Vagina (tissue), 2 donors: ENCODE results near the gene NRBF2. TPM values are rescaled to one million over a fixed set of nuclear protein-coding genes. Genes with fewer than 3 reads are reported as not detected.

Experiments used
- DNase-seq, 2 donors: peaks; one replicate each; pipeline ENCODE4 v3.0.0-alpha.2; 2017; ENCODE audit errors: extremely low spot score in 2 of 2
- H3K27ac ChIP-seq: fragments of 200-600 bp; sonication (generic); one replicate; pipeline ENCODE4 v1.5.1; 2019
- H3K27me3 ChIP-seq: fragments of 200-600 bp; sonication (generic); one replicate; pipeline ENCODE4 v1.5.1; 2019
- H3K36me3 ChIP-seq, 2 donors: fragments of 200-600 bp; sonication (generic); one replicate each; pipeline ENCODE4 v1.5.1; 2017 to 2019
- H3K4me1 ChIP-seq: fragments of 200-600 bp; sonication (generic); one replicate; pipeline ENCODE4 v1.5.1; 2019
- H3K4me3 ChIP-seq, 2 donors: fragments of 200-600 bp; sonication (generic); 1 replicate in 1 of 2; 2 replicates in 1 of 2; pipeline ENCODE4 v1.5.1; 2016 to 2019
- H3K9me3 ChIP-seq: fragments of 200-600 bp; sonication (generic); one replicate; pipeline ENCODE4 v1.5.1; 2019
- CTCF ChIP-seq, 3 experiments: fragments of 450-650 bp in 2 of 3; fragments of 200-600 bp in 1 of 3; sonication (generic) in 1 of 3; IDR thresholded peaks; one replicate each; pipeline ENCODE4 v1.5.1; 2017 to 2019; ENCODE audit warnings: antibody characterized with exemption in 3 of 3, mild to moderate bottlenecking in 2 of 3, moderate library complexity in 2 of 3
- POLR2A ChIP-seq, 2 donors: fragments of 450-650 bp; IDR thresholded peaks; one replicate each; pipeline ENCODE4 v1.6.1; 2017; ENCODE audit warnings: antibody characterized with exemption in 2 of 2, mild to moderate bottlenecking in 2 of 2, moderate library complexity in 2 of 2
- POLR2AphosphoS5 ChIP-seq, 2 donors: sonication (generic); formaldehyde crosslinking; IDR thresholded peaks; one replicate each; pipeline ENCODE4 v1.9.0; 2017; ENCODE audit warnings: antibody characterized with exemption in 2 of 2, mild to moderate bottlenecking in 2 of 2, low read depth in 1 of 2; ENCODE audit not compliant: insufficient read depth in 1 of 2
- intact Hi-C: fragments of 100-400 bp; cut with DNase I; formaldehyde crosslinking; loops from one replicate; pipeline ENCODE4 v1.15.1; 2023
- total RNA-seq: library from RNA; depleted of rRNA; stranded (reverse); fragments of >200 nt; gene quantifications from one replicate; pipeline ENCODE4 v1.2.3, GENCODE V29; 2016

NRBF2 gene
- total RNA-seq, 1 donor from 2014 or later: 16.5 TPM

GRCh38 chr10:63192826-63193225 is 59.7 kb downstream of the NRBF2 start:
- Histone ChIP-seq H3K4me1 (no peaks in the 10 kb centered on the region), H3K27ac (no peak overlapping the region), H3K9me3 (no peaks in the 10 kb centered on the region), H3K36me3 (peaks cover 0 to 46% of the 10 kb centered on the region in 2 donors), H3K27me3 (no peaks in the 10 kb centered on the region), H3K4me3 (no peak overlapping the region)
- no peak for TF ChIP-seq CTCF (IDR thresholded peaks at IDR 0.05)
- no peak for TF ChIP-seq POLR2A (IDR thresholded peaks at IDR 0.05)
- no peak for TF ChIP-seq POLR2AphosphoS5 (IDR thresholded peaks at IDR 0.05; ENCODE audit: insufficient read depth in 1 of 2, low read depth in 1 of 2)
- DNase-seq: no peak
- intact Hi-C loops: no loop called here

- peaks cover 0 to 34% of the 10 kb centered on the region in 2 donors for H3K36me3 ChIP-seq
- no peak overlapping the region for H3K4me3 ChIP-seq
- no peaks in the 10 kb centered on the region for H3K4me1 ChIP-seq
- intact Hi-C loops: no loop called here
- no peaks in the 10 kb centered on the region for H3K9me3 ChIP-seq
- no peak for DNase-seq
- TF ChIP-seq POLR2AphosphoS5 (IDR thresholded peaks at IDR 0.05; ENCODE audit: insufficient read depth in 1 of 2, low read depth in 1 of 2): no peak
- no peak for TF ChIP-seq POLR2A (IDR thresholded peaks at IDR 0.05)
- TF ChIP-seq CTCF (IDR thresholded peaks at IDR 0.05): no peak
- H3K27me3 ChIP-seq: no peaks in the 10 kb centered on the region
- H3K27ac ChIP-seq: no peak overlapping the region
These were observed 64.4 kb downstream of the NRBF2 start for GRCh38 chr10:63197344-63198092.

GRCh38 chr10:63199716-63200115 is 66.6 kb downstream of the NRBF2 start:
- Histone ChIP-seq H3K36me3 (peaks cover 0 to 19% of the 10 kb centered on the region in 2 donors), H3K27me3 (no peaks in the 10 kb centered on the region), H3K4me1 (peaks cover 4% of the 10 kb centered on the region), H3K27ac (no peak overlapping the region), H3K9me3 (no peaks in the 10 kb centered on the region), H3K4me3 (no peak overlapping the region)
- no peak for TF ChIP-seq POLR2AphosphoS5 (IDR thresholded peaks at IDR 0.05; ENCODE audit: insufficient read depth in 1 of 2, low read depth in 1 of 2)
- TF ChIP-seq CTCF (IDR thresholded peaks at IDR 0.05): no peak
- TF ChIP-seq POLR2A (IDR thresholded peaks at IDR 0.05): no peak
- no peak for DNase-seq
- intact Hi-C loops: loop anchor here (10.0 kb wide), 1 partner anchor 515 kb away; no protein-coding TSS in a partner anchor

GRCh38 chr10:63200431-63200830 is 67.3 kb downstream of the NRBF2 start:
- Histone ChIP-seq H3K4me1 (peaks cover 11% of the 10 kb centered on the region), H3K9me3 (no peaks in the 10 kb centered on the region), H3K4me3 (no peak overlapping the region), H3K27me3 (no peaks in the 10 kb centered on the region), H3K36me3 (peaks cover 0 to 15% of the 10 kb centered on the region in 2 donors), H3K27ac (no peak overlapping the region)
- DNase-seq: no peak
- TF ChIP-seq POLR2AphosphoS5 (IDR thresholded peaks at IDR 0.05; ENCODE audit: insufficient read depth in 1 of 2, low read depth in 1 of 2): no peak
- TF ChIP-seq CTCF (IDR thresholded peaks at IDR 0.05): no peak
- TF ChIP-seq POLR2A (IDR thresholded peaks at IDR 0.05): no peak
- intact Hi-C loops: loop anchor here (10.0 kb wide), 1 partner anchor 514 kb away; no protein-coding TSS in a partner anchor

- peaks cover 17% of the 10 kb centered on the region for H3K4me1 ChIP-seq
- H3K9me3 ChIP-seq: no peaks in the 10 kb centered on the region
- no peak overlapping the region for H3K4me3 ChIP-seq
- H3K36me3 ChIP-seq: peaks cover 0 to 9% of the 10 kb centered on the region in 2 donors
- no peak for DNase-seq
- H3K27ac ChIP-seq: no peak overlapping the region
- intact Hi-C loops: loop anchor here (10.0 kb wide), 1 partner anchor 514 kb away; no protein-coding TSS in a partner anchor
- H3K27me3 ChIP-seq: no peaks in the 10 kb centered on the region
- no peak for TF ChIP-seq POLR2A (IDR thresholded peaks at IDR 0.05)
- TF ChIP-seq CTCF (IDR thresholded peaks at IDR 0.05): no peak
- no peak for TF ChIP-seq POLR2AphosphoS5 (IDR thresholded peaks at IDR 0.05; ENCODE audit: insufficient read depth in 1 of 2, low read depth in 1 of 2)
These were observed 68.0 kb downstream of the NRBF2 start for GRCh38 chr10:63201118-63201517.
